ENCODE measurements around the gene ZP3.
"Not testable (repeated sequence)": the region's sequence is repeated elsewhere in the genome, so short reads cannot be mapped to it uniquely, and the experiment has no call there.

Gene ZP3

GRCh38 chr7:76405738-76406137 lies 19.0 kb upstream of the ZP3 start:
- DNase-seq: no peak

- no peak for DNase-seq
Measured at GRCh38 chr7:76407718-76408117, 17.0 kb upstream of the ZP3 start.

GRCh38 chr7:76408121-76408560 lies 16.6 kb upstream of the ZP3 start:
- DNase-seq: no peak

- DNase-seq: no peak
Measured at GRCh38 chr7:76409537-76409936, 15.2 kb upstream of the ZP3 start, which contains the start of gene SSC4D. Gene SSC4D (minus strand): TSS chr7:76409697. CDS start chr7:76404439, 5,258 bp downstream.

GRCh38 chr7:76411626-76412025 lies 13.1 kb upstream of the ZP3 start:
- DNase-seq: no peak

GRCh38 chr7:76412249-76412648 lies 12.5 kb upstream of the ZP3 start:
- no peak for DNase-seq

- not testable (repeated sequence) for DNase-seq
Measured at GRCh38 chr7:76417654-76418310, 7.0 kb upstream of the ZP3 start.

- DNase-seq: not testable (repeated sequence)
Measured at GRCh38 chr7:76421097-76421496, 3.7 kb upstream of the ZP3 start.

- no peak for DNase-seq
Measured at GRCh38 chr7:76423666-76424412, 911 bp upstream of the ZP3 start.

- no peak for DNase-seq
Measured at GRCh38 chr7:76425156-76425555, 406 bp downstream of the ZP3 start.

- DNase-seq: not testable (repeated sequence)
Measured at GRCh38 chr7:76425558-76425957, 808 bp downstream of the ZP3 start.

- DNase-seq: no peak
Measured at GRCh38 chr7:76426246-76426645, 1.5 kb downstream of the ZP3 start.

GRCh38 chr7:76427635-76428034 lies 2.9 kb downstream of the ZP3 start:
- DNase-seq: no peak

- DNase-seq: no peak
Measured at GRCh38 chr7:76428149-76428823, 3.5 kb downstream of the ZP3 start.

- DNase-seq: no peak
Measured at GRCh38 chr7:76428868-76429805, 4.4 kb downstream of the ZP3 start.

GRCh38 chr7:76430211-76430610 lies 5.5 kb downstream of the ZP3 start:
- DNase-seq: no peak

GRCh38 chr7:76430836-76431235 lies 6.1 kb downstream of the ZP3 start:
- no peak for DNase-seq

GRCh38 chr7:76437873-76438272 lies 13.1 kb downstream of the ZP3 start:
- DNase-seq: peak; percentile 32

- not testable (repeated sequence) for DNase-seq
Measured at GRCh38 chr7:76439120-76439888, 14.6 kb downstream of the ZP3 start.

GRCh38 chr7:76440404-76440803 lies 15.7 kb downstream of the ZP3 start:
- DNase-seq: not testable (repeated sequence)

GRCh38 chr7:76441792-76442191 lies 17.0 kb downstream of the ZP3 start:
- DNase-seq: not testable (repeated sequence)
